HG03045 (cell line): ENCODE measurements around the gene PREX1.

Experiments used
- ATAC-seq: cut with Tn5 transposase; IDR thresholded peaks from one replicate; pipeline ENCODE4 v1.9.1; 2021; ENCODE audit warnings: mild to moderate bottlenecking, moderate library complexity; ENCODE audit not compliant: unreplicated experiment

The PREX1 gene

DNA sequence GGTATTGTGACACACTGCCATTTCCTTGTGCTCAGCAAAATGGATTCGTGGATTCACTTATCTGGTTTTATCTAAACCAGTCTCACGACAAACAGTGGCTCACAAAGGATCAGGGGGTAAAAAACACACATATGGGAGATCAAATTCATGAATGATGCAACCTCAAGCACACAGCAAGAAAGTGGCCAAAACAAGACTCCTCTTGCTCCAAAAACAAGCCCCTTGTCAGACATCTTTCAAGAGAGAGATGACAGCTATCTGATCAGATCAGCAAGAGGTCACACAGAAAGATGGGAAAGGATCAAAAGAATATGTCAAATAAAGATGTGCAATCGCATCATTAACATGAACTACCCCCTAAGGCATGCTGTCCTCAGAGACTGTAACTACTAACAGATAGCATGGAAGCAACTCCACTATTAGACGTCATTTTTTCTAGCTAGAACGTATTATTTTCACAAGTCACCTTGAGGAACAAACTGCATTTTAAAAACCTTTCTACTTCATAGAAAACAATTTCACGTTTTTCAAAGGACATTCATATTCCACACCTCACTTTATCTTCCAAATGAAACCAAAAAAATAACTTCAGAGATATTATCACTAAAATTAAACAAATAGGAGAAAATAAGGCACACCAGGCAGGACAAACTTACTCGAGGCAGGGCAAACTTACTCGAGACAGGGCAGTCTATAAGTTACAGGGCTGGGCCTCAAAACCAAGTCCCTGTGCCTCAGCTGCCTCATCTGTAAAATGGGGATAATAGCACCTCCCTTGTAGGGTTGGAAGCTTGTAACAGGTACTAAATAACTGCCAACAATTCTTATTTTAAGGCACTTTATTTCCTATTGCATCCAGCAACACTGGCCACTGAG, 122.3 kb downstream of the PREX1 start:
- ATAC-seq, result no peak

DNA sequence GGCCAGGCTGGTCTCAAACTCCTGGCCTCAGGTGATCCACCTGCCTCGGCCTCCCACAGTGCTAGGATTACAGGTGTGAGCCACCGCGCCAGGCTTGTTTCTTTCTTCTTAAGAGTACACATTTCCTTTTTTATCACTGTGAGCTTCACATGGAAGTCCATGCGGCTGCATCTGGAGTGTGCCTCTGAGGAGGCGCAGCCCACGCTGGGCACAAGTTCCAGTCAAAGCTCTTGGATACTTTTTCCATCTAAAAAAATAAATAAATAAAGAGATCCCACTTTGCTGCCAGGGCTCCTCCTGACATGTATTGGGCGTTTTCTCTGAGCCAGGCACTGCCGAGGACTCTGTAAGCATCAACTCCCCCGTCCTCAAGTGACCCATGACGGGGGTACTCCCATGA, 123.0 kb downstream of the PREX1 start:
- ATAC-seq, result no peak

DNA sequence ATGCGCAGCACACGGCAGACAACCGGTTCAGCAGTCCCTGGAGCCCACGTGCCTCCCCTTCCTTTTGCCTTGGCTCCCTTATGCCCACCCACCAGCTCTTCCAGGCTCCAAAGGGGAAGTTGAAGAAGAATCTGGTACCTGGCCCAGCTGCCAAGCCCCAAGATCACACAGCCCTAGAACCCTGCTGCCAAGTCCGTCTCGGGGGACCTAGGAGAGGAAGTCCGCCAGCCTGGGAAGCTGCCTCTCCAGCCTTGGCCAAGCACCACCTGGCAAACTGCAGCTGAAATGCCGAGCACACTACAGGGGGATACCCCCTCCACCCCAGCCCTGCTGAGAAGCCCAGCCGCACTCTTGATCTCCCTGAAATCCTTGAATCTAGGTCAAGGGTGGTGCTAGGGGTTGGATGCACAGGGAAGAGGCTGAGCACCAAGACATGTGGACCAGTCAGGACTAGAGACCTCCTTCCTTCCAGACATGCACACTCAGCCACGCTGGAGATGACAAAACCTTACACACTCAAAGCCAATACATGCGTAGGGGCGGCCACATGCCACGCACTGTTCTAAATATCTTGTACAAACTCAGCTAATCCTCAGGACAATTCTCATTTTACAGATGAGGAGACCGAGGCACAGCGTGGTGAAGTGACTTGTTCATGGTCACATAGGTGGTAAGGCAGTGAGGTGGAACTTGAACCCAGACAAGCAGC, 124.1 kb downstream of the PREX1 start:
- ATAC-seq, result no peak

DNA sequence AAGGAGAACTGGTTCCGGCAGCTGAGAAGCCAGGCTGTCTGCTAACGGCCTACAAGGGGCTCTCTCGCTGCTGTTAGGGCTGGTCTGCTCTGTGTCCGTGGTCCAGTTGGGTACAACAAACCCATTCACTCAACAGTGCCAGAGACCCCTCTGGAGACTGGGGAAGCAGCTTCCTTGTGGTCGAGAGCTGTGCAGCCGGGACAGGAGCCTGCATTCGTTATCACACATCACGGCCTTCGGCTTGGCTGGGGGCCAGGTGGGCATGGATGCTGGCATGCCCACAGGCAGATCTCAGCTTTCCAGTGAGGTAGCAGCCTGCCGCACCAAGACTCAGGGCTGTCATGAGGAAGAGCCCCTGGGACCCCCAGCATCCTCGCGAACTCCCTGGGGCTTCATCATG, 124.7 kb downstream of the PREX1 start:
- no peak for ATAC-seq

DNA sequence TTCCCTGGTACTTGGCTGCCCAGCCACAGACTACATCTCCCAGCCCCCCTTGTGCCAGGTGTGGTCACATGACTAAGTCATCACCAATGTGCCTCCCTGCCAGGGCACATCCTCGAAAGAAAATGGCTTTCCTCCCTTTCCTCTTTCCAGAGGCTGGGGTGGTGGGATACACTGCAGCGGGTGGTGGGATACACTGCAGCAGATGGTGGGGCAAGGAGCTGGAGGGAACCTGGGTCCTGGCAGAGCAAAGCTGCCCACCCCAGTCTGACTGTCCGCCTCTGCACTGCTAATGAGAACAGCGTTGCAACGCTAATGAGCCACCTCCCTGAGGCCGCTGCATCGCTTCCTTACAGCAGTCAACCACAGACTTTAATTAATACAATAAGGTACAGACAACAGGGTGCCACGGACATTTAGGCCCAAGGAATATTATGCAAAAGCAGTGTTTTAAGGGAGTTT, 125.3 kb downstream of the PREX1 start:
- no peak for ATAC-seq

DNA sequence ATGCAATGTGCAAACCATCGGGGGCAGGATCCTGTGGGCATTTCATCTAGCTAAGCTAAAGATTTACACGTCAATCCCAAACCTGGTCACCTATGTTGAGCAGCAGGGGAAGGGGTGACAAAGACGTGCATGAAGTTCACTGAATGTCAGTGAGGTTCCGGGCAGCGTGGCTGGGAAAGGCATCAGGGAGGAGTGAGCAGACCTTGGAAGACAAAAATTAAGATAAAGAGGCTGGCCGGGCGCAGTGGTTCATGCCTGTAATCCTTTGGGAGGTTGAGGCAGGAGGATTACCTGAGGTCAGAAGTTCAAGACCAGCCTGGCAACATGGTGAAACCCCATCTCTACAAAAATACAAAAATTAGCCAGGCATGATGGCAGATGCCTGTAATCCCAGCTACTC, 126.1 kb downstream of the PREX1 start:
- ATAC-seq, result no peak

DNA sequence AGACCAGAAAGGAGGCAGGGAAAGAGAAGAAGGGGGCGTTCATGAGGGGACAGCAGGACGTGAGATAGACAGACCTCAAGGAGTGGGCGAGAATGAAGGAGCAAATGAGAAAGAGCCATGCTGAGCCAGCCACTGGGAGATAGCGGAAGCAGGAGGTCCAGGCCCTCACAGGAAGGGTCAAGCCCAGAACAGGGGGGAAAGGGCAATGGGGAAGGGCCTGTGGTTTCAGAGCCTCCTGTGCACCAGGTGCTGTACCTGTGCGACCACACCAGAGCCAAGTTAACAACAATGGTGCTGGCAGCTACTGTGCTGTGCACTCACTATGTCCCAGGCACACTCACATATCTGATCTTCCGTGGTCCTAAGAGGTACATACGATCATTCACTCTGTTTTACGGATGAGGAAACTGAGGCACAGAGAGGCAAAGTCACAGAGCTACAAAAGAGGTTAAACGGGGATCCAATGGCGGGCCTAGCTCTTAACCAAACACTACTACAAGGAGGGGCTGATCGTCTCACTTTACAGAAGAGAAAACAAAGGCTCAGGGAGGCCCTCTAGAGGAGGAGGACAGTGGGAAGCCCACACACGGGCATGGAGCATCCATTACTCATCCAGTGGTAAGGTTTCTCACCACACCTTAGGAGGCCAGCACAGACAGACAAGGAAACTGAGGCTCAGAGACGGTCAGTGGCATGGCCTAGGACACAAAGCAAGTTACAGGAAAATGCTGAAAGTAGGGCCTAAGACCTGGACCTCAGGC, 129.1 kb downstream of the PREX1 start:
- no peak for ATAC-seq

DNA sequence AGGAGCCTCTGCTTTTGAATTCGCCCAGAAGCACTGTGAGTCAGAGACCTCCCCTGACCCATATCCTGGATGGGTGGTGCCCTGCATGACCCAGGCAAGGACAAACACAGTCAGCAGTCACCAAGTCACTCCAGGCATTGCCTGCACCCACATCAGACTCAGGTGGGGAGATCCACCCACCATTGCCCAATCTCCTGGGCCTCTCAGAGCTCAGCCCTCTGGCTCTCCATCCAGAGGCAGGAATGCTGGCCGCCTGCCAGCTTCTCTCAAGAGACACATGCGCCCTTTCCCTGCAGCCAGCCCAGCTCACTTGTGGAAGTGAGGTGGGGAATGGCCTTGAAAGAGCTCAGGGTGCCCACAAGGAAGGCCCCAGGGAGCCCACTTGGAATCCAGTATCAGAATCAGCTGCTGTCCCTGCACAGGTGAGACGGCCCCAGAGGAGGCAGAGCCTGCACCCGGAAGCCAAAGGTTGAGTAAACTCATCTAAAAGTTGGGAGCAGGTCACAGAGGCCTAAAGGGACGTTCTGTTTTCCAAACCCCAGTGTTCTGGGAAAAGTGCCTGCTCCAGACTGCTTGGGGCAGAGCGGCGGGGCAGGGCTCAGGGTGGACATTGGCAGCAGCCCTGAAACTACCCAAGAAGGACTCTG, 129.8 kb downstream of the PREX1 start:
- ATAC-seq, result no peak

DNA sequence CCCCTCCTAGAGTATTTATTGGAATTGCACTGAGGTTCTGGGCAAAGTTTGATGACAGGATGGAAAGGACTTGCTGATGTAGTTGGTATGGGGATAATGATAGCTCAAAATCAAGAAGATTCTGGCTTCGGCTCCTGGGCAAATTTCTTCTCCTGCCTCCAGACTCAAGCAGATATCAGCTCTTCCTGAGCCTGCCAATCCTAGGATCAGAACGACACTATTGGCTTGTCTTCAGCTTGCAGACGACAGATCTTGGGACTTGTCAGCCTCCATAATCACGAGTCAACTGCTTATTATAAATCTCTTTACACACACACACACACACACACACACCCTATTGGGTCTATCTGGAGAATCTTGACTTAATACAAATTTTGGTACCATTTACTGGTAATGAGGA, 131.1 kb downstream of the PREX1 start:
- no peak for ATAC-seq

DNA sequence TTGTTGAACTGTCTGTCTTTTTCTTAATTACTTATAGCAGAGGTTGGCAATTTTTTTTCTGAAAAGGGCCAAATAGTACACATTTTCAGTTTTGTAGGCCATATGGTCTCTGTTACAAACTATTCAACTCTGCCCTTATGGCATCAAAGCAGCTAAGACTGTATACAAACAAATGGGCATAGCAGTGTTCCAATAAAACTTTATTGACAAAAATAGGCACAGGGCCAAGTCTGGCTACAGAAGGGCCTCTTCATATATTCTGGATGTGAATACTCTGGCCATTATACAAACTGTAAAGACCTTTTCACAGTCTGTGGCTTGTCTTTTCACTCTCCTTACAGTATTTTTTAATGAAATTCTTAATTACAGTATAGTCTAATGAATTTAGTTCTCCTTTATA, 132.1 kb downstream of the PREX1 start:
- ATAC-seq, result no peak

DNA sequence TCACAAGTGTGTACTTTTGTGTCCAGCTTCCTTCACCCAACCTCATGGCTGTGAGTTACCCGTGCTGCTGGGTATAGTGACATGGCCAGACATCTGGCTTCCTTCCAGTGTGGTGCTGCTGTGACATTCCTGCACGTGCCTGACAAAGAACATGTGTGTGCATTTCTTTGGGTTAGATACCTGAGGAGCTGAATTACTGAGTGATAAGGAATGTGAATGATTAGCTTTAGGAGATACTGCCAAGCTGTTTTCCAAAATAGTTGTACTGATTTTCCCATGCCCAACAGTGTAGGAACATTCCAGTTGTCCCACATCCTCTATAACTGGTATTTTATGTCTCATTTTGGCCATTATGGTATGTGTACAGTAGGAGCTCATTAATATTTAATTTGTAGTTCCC, 132.5 kb downstream of the PREX1 start:
- no peak for ATAC-seq

DNA sequence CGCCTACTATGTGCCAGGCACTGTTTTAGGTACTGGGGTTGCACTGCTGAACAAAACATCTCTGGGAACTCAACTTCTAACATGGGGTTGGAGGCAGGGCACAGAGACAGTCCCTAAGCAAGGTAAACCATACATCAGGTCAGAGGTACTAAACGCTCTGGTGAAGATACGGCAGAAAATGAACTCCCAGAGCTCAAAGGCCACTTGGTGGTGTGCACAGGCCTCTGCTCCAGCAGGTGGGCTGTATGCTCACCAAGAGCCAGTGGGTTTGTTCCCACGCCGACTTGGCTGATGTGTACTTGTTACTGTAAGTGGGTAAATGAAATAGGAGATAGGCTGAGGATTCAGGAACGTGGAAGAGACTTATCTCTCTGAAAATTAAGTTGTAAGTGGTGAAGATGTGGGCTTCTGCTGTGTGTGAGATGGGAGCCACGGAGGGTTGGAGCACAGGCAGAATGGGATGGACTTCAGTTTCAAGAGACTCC, 133.4 kb downstream of the PREX1 start:
- ATAC-seq, result no peak

DNA sequence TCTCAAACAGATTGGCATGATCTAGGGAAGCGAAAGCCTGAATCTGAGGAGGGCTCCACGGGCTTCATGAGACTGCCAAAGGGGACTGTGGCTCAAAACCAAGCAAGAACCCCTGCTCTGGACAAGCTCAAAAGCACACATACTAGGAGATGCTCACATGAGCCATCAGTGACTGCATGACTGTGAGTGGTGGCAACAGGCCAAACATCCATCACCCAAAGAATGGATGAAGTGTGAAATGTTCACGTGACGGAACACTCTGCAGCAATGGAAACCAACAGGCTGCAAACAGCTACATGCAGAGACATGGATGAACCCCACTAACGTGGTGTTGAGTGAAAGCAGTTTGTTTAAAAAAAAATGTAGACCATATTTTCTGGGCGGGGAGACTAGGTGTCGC, 136.3 kb downstream of the PREX1 start:
- ATAC-seq, result no peak

DNA sequence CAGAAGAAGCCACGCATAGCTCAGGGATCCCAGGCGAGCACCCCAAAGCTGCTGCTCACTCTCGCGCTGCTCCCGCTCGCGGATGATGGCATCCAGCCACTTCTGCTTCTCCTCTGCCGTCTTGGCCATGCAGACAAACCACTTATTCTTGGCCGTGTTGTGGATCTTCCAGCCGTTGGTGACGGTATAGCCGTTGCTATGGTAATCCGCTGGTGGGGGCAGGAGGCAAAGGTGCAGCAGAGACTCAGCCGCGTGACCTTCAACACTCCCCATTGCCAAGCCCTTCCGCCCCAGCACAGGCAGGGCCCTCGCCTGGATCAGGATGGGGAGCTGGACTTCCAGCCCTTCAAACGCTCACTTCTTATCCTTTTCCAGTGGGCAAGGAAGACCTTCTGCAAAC, 136.9 kb downstream of the PREX1 start:
- no peak for ATAC-seq

DNA sequence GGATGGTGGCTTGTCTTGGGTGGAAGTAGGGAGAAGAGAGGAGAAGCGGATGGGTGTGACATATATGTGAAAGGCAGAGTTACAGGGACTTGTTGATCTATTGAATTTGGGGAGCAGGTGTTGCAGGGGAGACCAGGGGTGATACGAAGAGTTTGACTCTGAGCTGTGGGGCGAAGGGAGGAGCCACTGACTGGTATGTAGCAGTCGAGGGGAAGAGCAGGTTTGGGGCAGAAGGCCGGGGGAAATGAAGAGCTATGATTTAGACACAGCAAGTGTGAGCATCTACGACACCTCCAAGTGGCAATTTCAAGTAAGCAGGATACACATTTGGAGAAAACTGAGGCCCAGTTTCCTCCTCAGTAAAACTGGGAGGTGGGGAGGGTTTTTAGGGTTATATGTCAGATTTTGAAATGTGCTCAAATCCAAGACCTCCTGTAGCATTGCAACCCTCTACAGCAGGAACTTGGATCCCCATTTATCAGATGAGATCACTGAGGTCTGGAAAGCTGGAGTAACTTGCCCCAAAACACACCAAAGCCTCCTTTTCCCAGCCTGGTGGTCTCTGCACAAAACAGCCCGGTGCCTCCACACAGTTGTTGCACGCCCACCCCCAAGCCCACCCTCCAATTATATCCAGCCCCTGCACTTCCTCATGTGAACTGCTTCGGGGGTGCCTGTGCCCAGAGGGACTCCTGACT, 137.8 kb downstream of the PREX1 start:
- no peak for ATAC-seq

DNA sequence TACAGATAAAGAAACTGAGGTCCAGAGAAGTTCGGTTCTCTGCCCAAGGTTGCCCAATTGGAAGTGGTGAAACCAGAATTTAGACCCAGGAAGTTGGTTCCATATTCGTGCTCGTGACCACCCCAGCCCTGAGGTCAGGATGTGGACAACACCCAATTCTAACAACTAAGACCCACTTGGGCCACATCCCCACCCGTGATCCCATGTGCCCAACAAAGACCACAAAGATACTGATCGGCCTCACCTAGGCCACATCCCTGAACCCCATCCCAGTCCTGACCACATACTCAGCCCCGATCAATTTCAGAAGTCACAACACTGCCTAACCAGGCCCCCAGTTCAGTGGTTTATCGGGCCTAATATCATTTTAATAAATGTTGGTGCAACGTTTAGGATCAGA, 138.4 kb downstream of the PREX1 start:
- no peak for ATAC-seq

DNA sequence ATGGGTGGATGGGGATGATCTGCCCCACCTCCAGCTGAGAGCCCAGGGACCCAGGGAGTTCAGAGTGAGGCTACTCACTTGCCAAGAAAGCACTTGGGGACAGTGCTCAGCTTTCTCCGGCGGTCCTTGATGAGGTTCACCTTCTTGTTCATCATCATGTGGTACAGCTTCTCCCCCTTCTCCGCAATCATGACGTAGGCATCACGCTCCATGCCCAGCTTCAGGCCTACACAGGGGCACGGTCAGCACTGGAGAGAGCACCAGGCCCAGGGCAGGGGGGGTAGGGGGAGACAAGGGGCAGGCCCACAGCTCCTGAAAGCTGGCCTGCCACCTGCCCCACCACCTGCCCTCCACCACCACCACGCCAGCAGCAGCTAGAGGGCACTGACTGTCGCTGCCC, 139.2 kb downstream of the PREX1 start:
- no peak for ATAC-seq

DNA sequence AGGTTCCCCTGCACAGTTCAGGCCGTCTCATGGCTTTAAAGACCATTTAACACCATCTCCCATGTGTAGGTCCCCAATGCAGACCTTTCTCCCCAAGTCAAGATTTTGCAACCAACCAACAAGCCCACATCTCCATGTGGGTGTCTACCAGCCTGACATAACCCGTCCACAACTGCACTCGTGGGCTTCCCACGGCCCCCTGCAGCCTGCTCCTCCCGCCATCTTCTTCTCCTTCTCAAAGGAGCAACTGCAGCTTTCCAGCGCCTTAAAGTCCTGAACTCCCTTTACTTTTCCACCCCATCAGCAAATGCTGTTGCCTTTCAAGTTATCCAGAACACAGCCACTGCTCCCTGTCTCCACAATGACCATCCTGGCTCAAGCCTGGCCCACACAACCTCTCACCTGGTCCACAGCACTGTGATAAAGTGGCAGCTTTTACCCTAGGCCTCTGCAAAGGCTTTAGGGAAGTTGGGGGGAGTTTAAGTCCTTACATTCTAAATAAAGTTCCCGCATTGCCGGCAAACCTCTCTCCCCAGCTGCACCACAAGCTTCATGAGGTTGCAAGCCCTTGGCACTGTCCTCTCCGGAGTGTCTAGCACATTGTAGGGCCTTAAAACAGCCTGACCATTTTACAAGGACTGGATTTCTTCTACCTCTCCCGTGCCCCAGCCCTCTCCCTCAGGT, 140.5 kb downstream of the PREX1 start:
- no peak for ATAC-seq

DNA sequence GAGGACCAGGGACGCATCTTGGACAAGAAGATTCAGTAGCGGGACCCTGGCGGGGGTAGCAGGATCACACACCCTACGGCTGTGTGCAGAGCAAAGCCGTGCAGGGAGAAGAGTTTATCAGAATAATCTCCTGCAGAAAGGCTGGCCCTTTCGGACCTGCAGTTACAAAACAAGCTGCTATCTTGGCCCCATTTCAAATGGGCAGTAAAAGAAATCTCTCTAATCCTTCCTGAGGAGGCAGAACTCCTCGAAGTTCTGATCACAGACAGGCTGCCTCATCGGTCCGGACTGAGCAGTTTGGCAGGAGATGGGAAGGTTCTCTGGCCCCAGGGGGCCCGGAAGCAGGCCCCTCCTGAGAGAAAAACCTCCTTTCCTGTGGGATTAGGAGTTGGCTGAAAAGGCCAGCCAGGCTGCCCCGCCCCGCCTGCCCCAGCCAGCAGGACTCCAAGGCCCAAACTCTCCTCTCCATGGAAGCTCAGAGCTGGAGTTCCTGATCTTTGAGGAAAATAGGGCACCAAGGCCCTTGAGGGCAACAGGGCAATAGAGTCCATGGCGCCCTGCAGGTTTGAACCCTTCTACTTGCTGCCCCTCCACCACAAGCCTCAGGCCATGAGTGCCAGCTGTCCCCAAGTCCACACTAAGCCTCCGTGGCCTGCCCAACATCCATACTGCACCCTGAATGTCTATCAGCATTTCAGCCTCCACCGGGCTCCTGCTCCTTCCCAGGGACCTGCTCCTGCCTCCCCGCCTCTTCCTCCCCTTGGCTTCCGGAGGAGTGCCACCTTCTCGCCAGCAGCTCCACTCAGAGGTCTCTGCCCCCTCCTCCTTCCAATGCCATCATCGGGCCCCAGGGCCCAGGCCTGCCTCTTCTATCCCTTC, 141.3 kb downstream of the PREX1 start:
- no peak for ATAC-seq
